ENCODE results near the gene SLC12A3.
"Not testable (repeated sequence)": the region's sequence is repeated elsewhere in the genome, so short reads cannot be mapped to it uniquely, and the experiment has no call there.

Gene SLC12A3

DNA sequence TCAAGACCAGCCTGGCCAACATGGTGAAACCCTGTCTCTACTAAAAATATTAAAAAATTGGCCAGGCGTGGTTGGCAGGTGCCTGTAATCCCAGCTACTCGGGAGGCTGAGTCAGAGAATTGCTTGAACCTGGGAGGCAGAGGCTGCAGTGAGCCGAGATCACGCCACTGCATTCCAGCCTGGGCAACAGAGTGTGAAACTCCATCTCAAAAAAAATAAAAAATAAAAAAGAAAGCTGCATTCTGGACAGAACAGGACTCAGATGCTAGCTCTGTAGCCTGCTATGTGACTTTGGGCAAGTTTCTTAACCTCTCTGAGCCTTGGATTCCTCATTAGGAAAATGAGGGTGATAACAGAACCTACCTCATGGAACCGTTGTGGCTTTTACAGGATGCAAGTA is 3.8 kb downstream of the SLC12A3 start:
- DNase-seq (ENCODE audit: low read depth in 3 of 3) = not testable (repeated sequence)

- DNase-seq (ENCODE audit: low read depth in 3 of 3) = no peak
Observed at GRCh38 chr16:56869513-56870275, 4.7 kb downstream of the SLC12A3 start.

- DNase-seq (ENCODE audit: low read depth in 3 of 3) = no peak
Observed at GRCh38 chr16:56870276-56870888, 5.4 kb downstream of the SLC12A3 start.

DNA sequence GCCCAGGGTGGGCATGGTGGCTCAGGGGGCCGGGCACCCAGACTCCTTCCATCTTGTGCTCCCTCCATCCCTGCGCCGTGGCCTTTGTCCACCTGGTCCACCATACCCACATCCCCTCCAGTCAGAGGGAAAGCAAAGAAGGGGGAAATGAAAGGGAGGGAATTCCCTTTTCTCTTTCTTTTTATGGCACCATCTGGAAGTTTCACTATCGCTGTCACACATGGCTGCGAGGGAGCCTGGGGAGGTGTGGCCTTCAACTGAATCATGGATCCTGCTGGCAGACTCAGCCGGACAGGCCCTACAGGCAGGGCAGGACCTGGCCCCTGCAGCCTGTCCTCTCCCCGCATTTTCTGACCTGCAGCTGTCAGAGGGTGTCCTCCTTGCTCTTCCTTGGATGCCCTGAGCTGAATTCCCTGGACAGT is 6.2 kb downstream of the SLC12A3 start:
- no peak for DNase-seq (ENCODE audit: low read depth in 3 of 3)

DNA sequence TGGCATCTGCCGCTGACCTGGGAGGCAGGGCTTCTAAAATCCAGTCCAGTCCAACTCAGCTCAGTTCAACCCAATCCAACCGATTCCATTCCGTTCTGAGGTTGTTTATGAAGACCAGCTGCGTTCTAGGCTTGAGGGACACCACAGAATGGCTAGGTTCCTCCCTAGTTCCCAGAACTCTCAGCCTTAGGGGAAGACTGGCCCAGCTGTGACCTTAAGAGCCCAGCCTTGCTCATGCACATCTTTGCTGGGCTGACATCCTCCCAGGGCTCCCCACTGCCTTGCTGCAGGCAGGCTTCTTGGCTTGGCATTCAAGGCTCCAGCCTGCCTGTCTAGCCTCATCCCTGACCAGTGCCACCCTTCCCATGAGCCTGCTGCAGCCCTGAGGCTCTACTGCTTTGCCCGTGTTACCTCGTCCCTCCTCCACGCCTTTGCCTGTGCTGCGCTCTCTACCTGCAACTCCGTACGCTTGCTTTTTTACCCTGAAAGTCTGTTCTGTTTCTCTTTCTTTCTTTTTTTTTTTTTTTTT is 7.9 kb downstream of the SLC12A3 start:
- no peak for DNase-seq (ENCODE audit: low read depth in 3 of 3)

DNA sequence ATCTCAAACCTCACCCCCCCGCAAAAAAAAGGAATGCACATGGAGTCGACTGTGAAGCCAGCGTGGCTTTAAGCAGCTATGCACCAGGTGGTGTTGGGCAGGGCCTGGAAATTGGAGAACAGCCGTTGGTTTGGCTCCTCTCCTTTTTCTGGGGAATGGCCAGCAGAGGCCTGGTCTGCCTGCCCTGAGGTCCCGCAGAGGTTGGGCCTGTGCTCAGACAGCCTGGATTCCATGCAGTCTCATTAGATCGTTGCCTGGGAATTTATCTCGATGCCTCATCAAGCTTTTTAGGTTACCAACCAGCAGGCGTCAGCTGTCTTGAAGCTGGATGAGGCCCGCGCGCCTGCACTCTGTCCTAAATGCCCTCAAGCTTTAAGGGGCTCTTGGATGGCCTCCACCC is 9.8 kb downstream of the SLC12A3 start:
- DNase-seq (ENCODE audit: low read depth in 3 of 3) = no peak

DNA sequence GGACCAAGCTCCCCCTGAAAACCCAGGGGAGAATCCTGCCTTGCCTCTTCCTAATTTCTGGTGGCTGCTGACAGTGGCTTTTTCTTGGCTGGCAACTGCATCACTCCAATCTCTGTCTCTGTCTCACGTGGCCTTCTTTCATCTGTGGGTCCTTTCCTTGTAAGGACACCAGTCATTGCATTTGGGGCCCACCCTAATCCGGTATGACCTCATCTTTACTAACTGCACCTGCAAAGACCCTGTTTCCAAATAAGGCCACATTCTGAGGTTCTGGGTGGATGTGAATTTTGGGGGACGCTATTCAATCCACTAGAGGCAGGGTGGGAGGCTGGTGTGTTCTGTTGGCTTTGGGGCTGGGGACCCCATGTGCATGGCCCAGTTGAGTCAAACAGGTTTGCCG is 11.0 kb downstream of the SLC12A3 start:
- DNase-seq (ENCODE audit: low read depth in 3 of 3) = no peak

DNA sequence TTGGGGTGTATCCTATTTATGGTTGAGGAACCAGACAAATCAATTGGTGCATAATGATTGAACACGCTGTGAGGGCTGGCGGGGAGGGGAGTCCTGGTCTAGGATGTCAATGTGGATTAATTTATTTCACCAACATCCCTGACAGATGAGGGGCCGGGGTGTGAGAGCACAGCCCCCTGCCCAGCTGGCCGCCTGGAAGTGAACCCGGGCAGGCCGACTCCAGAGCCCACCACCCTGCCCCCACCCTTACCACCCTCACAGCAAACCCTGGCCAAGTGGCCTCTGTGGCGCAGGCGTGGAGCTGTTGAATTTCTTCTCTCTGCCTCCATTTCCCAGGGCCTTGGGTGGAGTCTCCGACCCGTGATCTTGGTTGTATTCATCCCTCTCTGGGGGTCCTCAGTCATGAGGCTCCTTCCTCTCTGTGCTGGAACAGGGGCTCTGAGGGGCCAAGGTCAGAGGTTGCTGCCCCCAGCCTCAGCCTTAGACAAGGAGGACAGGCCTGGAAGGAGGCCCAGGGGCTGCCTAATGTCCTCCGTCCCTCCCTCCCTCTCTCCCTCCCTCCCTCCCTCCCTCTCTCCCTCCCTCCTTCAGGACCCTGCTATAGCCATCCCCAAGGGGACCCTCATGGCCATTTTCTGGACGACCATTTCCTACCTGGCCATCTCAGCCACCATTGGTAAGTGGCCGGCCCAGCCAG is 12.6 kb downstream of the SLC12A3 start:
- DNase-seq (ENCODE audit: low read depth in 3 of 3) = no peak

- DNase-seq (ENCODE audit: low read depth in 3 of 3) = no peak
Observed at GRCh38 chr16:56878282-56878854, 13.4 kb downstream of the SLC12A3 start.

- DNase-seq (ENCODE audit: low read depth in 3 of 3) = no peak
Observed at GRCh38 chr16:56879276-56879675, 14.3 kb downstream of the SLC12A3 start.

GRCh38 chr16:56880176-56880575 is 15.2 kb downstream of the SLC12A3 start:
- DNase-seq (ENCODE audit: low read depth in 3 of 3) = no peak

DNA sequence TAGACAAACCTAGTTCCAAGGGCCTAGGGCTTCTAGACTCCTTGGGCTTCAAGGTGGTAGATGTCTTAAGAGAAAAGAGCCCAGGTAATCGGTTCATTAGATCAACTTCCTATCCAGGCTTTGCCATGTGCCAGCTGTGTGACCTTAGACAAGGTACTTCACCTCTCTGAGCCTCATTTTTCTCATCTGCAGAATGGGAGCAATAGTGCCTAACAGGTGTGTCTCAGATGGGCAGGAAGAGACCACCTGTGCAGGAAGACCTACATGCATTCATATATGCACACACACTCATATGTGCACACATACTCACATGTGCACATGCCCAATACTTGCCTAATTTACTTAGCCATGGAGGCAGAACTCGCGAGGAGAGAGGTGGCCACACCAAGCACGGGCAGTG is 15.7 kb downstream of the SLC12A3 start:
- DNase-seq (ENCODE audit: low read depth in 3 of 3) = no peak

DNA sequence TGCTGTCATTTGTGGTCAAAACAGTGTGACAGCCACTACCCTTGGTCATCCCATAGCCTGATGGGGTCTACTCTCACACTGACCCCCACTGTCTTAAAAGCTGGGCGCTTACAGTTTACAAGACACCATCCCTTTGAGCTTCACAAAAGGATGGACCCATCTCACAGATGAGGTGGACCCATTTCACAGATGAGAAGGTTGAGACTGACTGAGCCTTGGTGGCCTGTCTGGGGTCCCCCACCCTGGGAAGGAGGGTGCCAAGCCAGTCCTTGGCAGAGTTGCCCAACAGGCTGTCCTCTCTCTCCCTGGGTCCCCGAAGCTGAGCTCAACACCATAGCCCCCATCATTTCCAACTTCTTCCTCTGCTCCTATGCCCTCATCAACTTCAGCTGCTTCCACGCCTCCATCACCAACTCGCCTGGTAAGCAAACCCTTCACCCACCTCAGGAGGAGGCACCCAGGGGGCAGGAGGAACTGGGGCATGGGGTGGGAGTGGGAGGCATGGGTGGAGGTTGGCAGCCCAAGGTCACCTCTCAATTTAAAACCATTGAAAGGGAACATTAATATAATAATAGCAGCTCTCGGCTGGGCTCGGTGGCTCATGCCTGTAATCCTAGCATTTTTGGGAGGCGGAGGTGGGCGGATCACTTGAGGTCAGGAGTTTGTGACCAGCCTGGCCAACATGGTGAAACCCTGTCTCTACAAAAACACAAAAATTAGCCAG is 17.2 kb downstream of the SLC12A3 start:
- DNase-seq (ENCODE audit: low read depth in 3 of 3) = no peak

DNA sequence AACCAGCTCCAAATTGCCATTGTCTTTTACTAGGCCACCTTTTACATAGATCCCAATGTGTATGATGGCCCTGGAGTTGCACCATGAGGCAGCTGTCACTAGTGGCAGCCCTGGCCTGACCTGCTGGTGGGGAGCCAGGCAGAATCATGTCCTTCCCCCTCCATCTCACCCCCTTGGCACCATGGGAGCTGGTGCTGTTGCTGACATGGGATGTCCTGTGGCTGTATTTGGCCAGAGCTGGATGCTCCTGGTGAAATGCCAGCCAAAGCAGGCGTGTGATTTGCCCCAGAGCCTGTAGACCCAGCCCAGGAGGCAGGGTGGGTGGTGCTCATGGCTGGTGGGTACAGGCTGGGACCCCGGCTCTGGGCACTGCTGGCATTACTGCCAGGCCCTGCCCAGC is 18.6 kb downstream of the SLC12A3 start:
- no peak for DNase-seq (ENCODE audit: low read depth in 3 of 3)

- DNase-seq (ENCODE audit: low read depth in 3 of 3) = no peak
Observed at GRCh38 chr16:56884026-56884582, 19.1 kb downstream of the SLC12A3 start.

- not testable (repeated sequence) for DNase-seq (ENCODE audit: low read depth in 3 of 3)
Observed at GRCh38 chr16:56884929-56885328, 19.9 kb downstream of the SLC12A3 start.

DNA sequence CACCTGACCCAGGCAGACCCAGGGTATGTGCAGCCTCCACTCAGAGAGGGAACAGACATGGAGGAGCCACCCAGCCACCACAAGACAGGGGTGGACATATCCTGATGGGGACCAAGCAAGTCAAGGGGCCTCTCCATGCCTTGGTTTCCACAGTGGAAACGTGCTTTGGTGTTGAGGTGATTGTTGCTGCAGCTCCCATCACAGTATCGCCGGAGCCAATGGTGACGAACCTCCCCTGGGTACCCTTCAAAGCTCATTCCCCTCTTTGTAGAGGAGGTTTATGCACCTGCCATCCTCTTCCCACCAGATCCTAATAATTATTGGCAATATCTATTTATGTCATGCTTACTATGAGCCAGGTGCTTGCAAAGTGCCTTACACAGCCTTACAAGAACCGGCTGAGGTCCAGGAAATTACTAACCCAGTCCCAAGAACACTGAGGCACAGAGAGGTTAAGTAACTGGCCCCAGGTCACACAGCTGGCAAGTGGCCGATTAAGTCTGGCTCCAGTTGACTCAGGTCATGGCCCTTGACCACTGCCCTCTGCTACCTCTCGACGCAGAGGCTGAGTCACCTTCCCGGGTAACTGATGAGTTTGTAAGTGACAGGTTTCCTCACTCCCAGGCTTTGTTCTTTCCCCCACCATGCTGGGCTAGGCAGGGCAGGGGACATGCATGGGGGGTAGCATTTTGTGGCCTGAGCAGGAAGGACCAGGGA is 20.6 kb downstream of the SLC12A3 start:
- DNase-seq (ENCODE audit: low read depth in 3 of 3) = no peak

- no peak for DNase-seq (ENCODE audit: low read depth in 3 of 3)
Observed at GRCh38 chr16:56886296-56886695, 21.3 kb downstream of the SLC12A3 start.

GRCh38 chr16:56886826-56887225 is 21.8 kb downstream of the SLC12A3 start:
- no peak for DNase-seq (ENCODE audit: low read depth in 3 of 3)

DNA sequence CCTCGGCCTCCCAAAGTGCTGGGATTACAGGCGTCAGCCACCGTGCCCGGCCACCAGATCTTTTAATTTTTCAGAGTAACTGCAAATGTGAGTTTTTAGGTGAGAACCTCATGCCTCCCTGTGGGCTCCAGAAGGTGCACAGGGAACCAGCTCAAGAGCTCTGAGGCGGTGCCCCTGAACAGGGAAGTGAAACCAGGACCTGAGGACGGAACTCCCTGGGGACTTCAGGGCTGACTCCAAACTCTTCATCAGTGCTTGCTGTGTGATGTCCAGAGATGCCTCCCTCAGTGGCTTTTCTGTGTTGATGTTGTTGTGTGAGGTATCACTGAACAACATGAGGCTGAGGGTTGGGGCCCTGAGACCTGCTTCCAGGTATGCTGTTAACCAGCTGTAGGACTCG is 23.8 kb downstream of the SLC12A3 start:
- no peak for DNase-seq (ENCODE audit: low read depth in 3 of 3)

GRCh38 chr16:56889206-56889605 is 24.2 kb downstream of the SLC12A3 start:
- no peak for DNase-seq (ENCODE audit: low read depth in 3 of 3)

Measured in stimulated activated CD4-positive, alpha-beta T cell treated with anti-CD3 and anti-CD28 coated beads, TNF-alpha, amount 100 ng/mL, for 4 hours (primary cell).